ENCODE results near the gene FRAT2.
A peak's percentile ranks its signal among the peaks of the same experiment; 100 is the strongest.

Gene FRAT2

GRCh38 chr10:97334370-97335175, at the start of gene FRAT2:
FRAT2 (minus strand) TSS chr10:97334729; CDS start chr10:97334572, 157 bp downstream.
- DNase-seq (ENCODE audit: low read depth in 2 of 2): peak; percentile 76 to 81

- DNase-seq (ENCODE audit: low read depth in 2 of 2): no peak
Observed at GRCh38 chr10:97384156-97384555, 49.6 kb upstream of the FRAT2 start.

- DNase-seq (ENCODE audit: low read depth in 2 of 2): no peak
Observed at GRCh38 chr10:97383159-97383558, 48.6 kb upstream of the FRAT2 start.

GRCh38 chr10:97381626-97382025, 47.1 kb upstream of the FRAT2 start:
- DNase-seq (ENCODE audit: low read depth in 2 of 2): no peak

GRCh38 chr10:97380516-97380915, 46.0 kb upstream of the FRAT2 start:
- no peak for DNase-seq (ENCODE audit: low read depth in 2 of 2)

GRCh38 chr10:97378933-97379921, 44.7 kb upstream of the FRAT2 start:
- no peak for DNase-seq (ENCODE audit: low read depth in 2 of 2)

- DNase-seq (ENCODE audit: low read depth in 2 of 2): no peak
Observed at GRCh38 chr10:97376413-97376812, 41.9 kb upstream of the FRAT2 start.

GRCh38 chr10:97373456-97373855, 38.9 kb upstream of the FRAT2 start:
- DNase-seq (ENCODE audit: low read depth in 2 of 2): no peak

- DNase-seq (ENCODE audit: low read depth in 2 of 2): no peak
Observed at GRCh38 chr10:97372233-97372875, 37.8 kb upstream of the FRAT2 start.

- no peak for DNase-seq (ENCODE audit: low read depth in 2 of 2)
Observed at GRCh38 chr10:97371696-97372095, 37.2 kb upstream of the FRAT2 start.

- no peak for DNase-seq (ENCODE audit: low read depth in 2 of 2)
Observed at GRCh38 chr10:97367126-97367649, 32.7 kb upstream of the FRAT2 start.

- no peak for DNase-seq (ENCODE audit: low read depth in 2 of 2)
Observed at GRCh38 chr10:97366572-97366971, 32.0 kb upstream of the FRAT2 start.

- DNase-seq (ENCODE audit: low read depth in 2 of 2): no peak
Observed at GRCh38 chr10:97365761-97366351, 31.3 kb upstream of the FRAT2 start.

GRCh38 chr10:97363071-97363470, 28.5 kb upstream of the FRAT2 start:
- DNase-seq (ENCODE audit: low read depth in 2 of 2): no peak

GRCh38 chr10:97362310-97363033, 27.9 kb upstream of the FRAT2 start:
- no peak for DNase-seq (ENCODE audit: low read depth in 2 of 2)

GRCh38 chr10:97361537-97361901, 27.0 kb upstream of the FRAT2 start:
- DNase-seq (ENCODE audit: low read depth in 2 of 2): no peak

- no peak for DNase-seq (ENCODE audit: low read depth in 2 of 2)
Observed at GRCh38 chr10:97360705-97361536, 26.4 kb upstream of the FRAT2 start.

GRCh38 chr10:97358781-97359180, 24.3 kb upstream of the FRAT2 start:
- no peak for DNase-seq (ENCODE audit: low read depth in 2 of 2)

GRCh38 chr10:97358349-97358748, 23.8 kb upstream of the FRAT2 start:
- DNase-seq (ENCODE audit: low read depth in 2 of 2): no peak

- DNase-seq (ENCODE audit: low read depth in 2 of 2): no peak
Observed at GRCh38 chr10:97356918-97357317, 22.4 kb upstream of the FRAT2 start.

Measured in stimulated activated CD4-positive, alpha-beta T cell treated with anti-CD3 and anti-CD28 coated beads, Interleukin-15, amount 100 ng/mL, for 48 hours (primary cell).